Endothelial cell (in vitro differentiated cells): ENCODE data around the gene HEMGN. TPM values are rescaled to one million over a fixed set of nuclear protein-coding genes. Genes with fewer than 3 reads are reported as not detected.

Experiments used
- DNase-seq: peaks from one replicate; pipeline ENCODE4 v3.0.0; 2021; ENCODE audit warnings: low spot score
- H3K27ac Mint-ChIP-seq: one replicate; pipeline ENCODE4 v1.8.0; 2021; ENCODE audit warnings: mixed read lengths, inconsistent platforms; ENCODE audit not compliant: unreplicated experiment
- H3K27me3 Mint-ChIP-seq: one replicate; pipeline ENCODE4 v1.8.0; 2021; ENCODE audit warnings: mild to moderate bottlenecking, moderate library complexity, mixed read lengths, inconsistent platforms; ENCODE audit not compliant: unreplicated experiment
- H3K36me3 Mint-ChIP-seq: one replicate; pipeline ENCODE4 v1.8.0; 2021; ENCODE audit warnings: mild to moderate bottlenecking, low read depth, mixed read lengths, inconsistent platforms; ENCODE audit not compliant: unreplicated experiment
- H3K4me1 Mint-ChIP-seq: one replicate; pipeline ENCODE4 v1.8.0; 2021; ENCODE audit warnings: mild to moderate bottlenecking, mixed read lengths, inconsistent platforms; ENCODE audit not compliant: unreplicated experiment
- H3K4me3 Mint-ChIP-seq: one replicate; pipeline ENCODE4 v1.8.0; 2021; ENCODE audit warnings: mild to moderate bottlenecking, mixed read lengths, inconsistent platforms; ENCODE audit not compliant: unreplicated experiment
- H3K9me3 Mint-ChIP-seq: one replicate; pipeline ENCODE4 v1.8.0; 2021; ENCODE audit warnings: mixed read lengths, inconsistent platforms; ENCODE audit not compliant: unreplicated experiment
- total RNA-seq: library from RNA; stranded (reverse); fragmentation: NEBNext Ultra II Directional; extraction: Animal tissue kit (Norgen Biotek cat#: 25700); gene quantifications from one replicate; pipeline ENCODE4 v1.2.1, GENCODE V29; 2021; ENCODE audit not compliant: unreplicated experiment
- TF ChIP-seq, protein P1 (sequence below): fragments of 200-600 bp; sonication (generic); IDR thresholded peaks from one replicate; pipeline ENCODE4 v1.5.0; 2021; ENCODE audit warnings: antibody characterized with exemption; ENCODE audit not compliant: unreplicated experiment

HEMGN gene
- total RNA-seq, 1 donor from 2014 or later, result 0.44 TPM

DNA sequence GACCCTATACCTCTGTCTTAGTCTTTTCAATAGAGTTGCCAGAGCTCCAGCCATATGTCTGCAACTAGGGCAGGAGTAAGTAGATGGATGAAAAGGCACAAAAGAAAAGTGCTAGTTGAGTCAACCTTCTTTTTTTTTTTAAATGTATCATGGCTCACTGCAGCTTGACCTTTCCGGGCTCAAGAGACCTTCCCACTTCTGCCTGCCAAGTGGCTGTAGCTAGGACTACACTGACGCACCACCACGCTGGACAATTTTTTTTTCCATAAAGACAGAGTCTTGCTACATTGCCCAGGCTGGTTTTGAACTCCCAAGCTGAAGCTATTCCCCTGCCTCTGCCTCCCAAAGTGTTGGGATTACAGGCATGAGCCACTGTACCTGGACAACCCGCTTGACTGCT is 57.6 kb downstream of the HEMGN start:
- H3K9me3 Mint-ChIP-seq, result no peaks in the 10 kb centered on the region
- no peak overlapping the region for H3K4me3 Mint-ChIP-seq
- no peaks in the 10 kb centered on the region for H3K36me3 Mint-ChIP-seq
- no peak for DNase-seq
- TF ChIP-seq, protein P1, sequence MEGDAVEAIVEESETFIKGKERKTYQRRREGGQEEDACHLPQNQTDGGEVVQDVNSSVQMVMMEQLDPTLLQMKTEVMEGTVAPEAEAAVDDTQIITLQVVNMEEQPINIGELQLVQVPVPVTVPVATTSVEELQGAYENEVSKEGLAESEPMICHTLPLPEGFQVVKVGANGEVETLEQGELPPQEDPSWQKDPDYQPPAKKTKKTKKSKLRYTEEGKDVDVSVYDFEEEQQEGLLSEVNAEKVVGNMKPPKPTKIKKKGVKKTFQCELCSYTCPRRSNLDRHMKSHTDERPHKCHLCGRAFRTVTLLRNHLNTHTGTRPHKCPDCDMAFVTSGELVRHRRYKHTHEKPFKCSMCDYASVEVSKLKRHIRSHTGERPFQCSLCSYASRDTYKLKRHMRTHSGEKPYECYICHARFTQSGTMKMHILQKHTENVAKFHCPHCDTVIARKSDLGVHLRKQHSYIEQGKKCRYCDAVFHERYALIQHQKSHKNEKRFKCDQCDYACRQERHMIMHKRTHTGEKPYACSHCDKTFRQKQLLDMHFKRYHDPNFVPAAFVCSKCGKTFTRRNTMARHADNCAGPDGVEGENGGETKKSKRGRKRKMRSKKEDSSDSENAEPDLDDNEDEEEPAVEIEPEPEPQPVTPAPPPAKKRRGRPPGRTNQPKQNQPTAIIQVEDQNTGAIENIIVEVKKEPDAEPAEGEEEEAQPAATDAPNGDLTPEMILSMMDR, result no peak
- H3K4me1 Mint-ChIP-seq, result no peaks in the 10 kb centered on the region
- H3K27ac Mint-ChIP-seq, result no peak overlapping the region
- H3K27me3 Mint-ChIP-seq, result peaks cover 5% of the 10 kb centered on the region

Other genes with a start within 250 kb of the HEMGN start
- gene XPA, start 240.8 kb downstream of the HEMGN start, total RNA-seq, result 10.0 TPM
- gene FOXE1, start 84.9 kb downstream of the HEMGN start, total RNA-seq, result not detected
- gene TRMO, start 15.7 kb downstream of the HEMGN start, total RNA-seq, result 6.8 TPM
- 108 TPM for gene ANP32B, start 45.2 kb upstream of the HEMGN start, total RNA-seq
- gene NANS, start 118.6 kb upstream of the HEMGN start, total RNA-seq, result 41.4 TPM
- gene TRIM14, start 181.1 kb upstream of the HEMGN start, total RNA-seq, result 0.97 TPM